Activated T-helper 1 cell treated with anti-CD3 and anti-CD28 coated beads, Interleukin-12 subunit alpha, Interleukin-12 subunit beta, Interleukin-2, Interleukin-4 antibody, amounts not matched to agents 30 ng/mL and 10 ng/mL and 1 ng/mL, durations not matched to agents 14 hours and 24 hours and 36 hours (primary cell): ENCODE data around the gene ISYNA1. TPM values are rescaled to one million over a fixed set of nuclear protein-coding genes. Genes with fewer than 3 reads are reported as not detected.

Source experiments
- DNase-seq: peaks from one replicate; pipeline ENCODE4 v3.0.0; 2021; ENCODE audit warnings: low spot score
- H3K27ac Mint-ChIP-seq: one replicate; pipeline ENCODE4 v1.8.0; 2021; ENCODE audit warnings: mild to moderate bottlenecking, mixed read lengths
- H3K27me3 Mint-ChIP-seq: one replicate; pipeline ENCODE4 v1.8.0; 2022; ENCODE audit warnings: mild to moderate bottlenecking, moderate library complexity, mixed read lengths; ENCODE audit not compliant: insufficient read depth
- H3K36me3 Mint-ChIP-seq: one replicate; pipeline ENCODE4 v1.8.0; 2021; ENCODE audit warnings: low read depth, mixed read lengths
- H3K4me1 Mint-ChIP-seq: one replicate; pipeline ENCODE4 v1.8.0; 2021; ENCODE audit warnings: low read depth, mixed read lengths
- H3K4me3 Mint-ChIP-seq: one replicate; pipeline ENCODE4 v1.8.0; 2021; ENCODE audit warnings: mild to moderate bottlenecking, moderate library complexity, mixed read lengths
- H3K9me3 Mint-ChIP-seq: one replicate; pipeline ENCODE4 v1.8.0; 2021; ENCODE audit warnings: mixed read lengths
- intact Hi-C: fragments of 100-400 bp; cut with micrococcal nuclease; formaldehyde crosslinking; loops from one replicate; pipeline ENCODE4 v1.15.1; 2024
- total RNA-seq: library from RNA; stranded (reverse); gene quantifications from 2 replicates; pipeline ENCODE4 v1.2.3, GENCODE V29; 2022

The ISYNA1 gene
- total RNA-seq, 1 donor from 2014 or later: 9.0 TPM

- H3K9me3 Mint-ChIP-seq: no peaks in the 10 kb centered on the region
- H3K27me3 Mint-ChIP-seq: no peaks in the 10 kb centered on the region
- intact Hi-C loops: loop anchor here (5.0 kb wide), 1 partner anchor 108 kb away; the partner anchor contains the start of gene UBA52
- DNase-seq: no peak
- peaks cover 14% of the 10 kb centered on the region for H3K36me3 Mint-ChIP-seq
- peak overlapping the region; percentile 34 for H3K27ac Mint-ChIP-seq
- no peak overlapping the region for H3K4me3 Mint-ChIP-seq
- H3K4me1 Mint-ChIP-seq: peaks cover 17% of the 10 kb centered on the region
Observed at GRCh38 chr19:18464646-18465045, 26.7 kb upstream of the ISYNA1 start.

- Mint-ChIP-seq H3K36me3 (peaks cover 14% of the 10 kb centered on the region), H3K27me3 (no peaks in the 10 kb centered on the region), H3K9me3 (no peaks in the 10 kb centered on the region), H3K4me1 (peaks cover 11% of the 10 kb centered on the region), H3K4me3 (no peak overlapping the region), H3K27ac (no peak overlapping the region)
- no peak for DNase-seq
- intact Hi-C loops: no loop called here
Observed at GRCh38 chr19:18461471-18461870, 23.5 kb upstream of the ISYNA1 start.

- Mint-ChIP-seq H3K9me3 (no peaks in the 10 kb centered on the region), H3K4me1 (peaks cover 11% of the 10 kb centered on the region), H3K27me3 (no peaks in the 10 kb centered on the region), H3K27ac (no peak overlapping the region), H3K4me3 (no peak overlapping the region), H3K36me3 (peaks cover 17% of the 10 kb centered on the region)
- intact Hi-C loops: no loop called here
- no peak for DNase-seq
Observed at GRCh38 chr19:18460900-18461299, 23.0 kb upstream of the ISYNA1 start.

DNA sequence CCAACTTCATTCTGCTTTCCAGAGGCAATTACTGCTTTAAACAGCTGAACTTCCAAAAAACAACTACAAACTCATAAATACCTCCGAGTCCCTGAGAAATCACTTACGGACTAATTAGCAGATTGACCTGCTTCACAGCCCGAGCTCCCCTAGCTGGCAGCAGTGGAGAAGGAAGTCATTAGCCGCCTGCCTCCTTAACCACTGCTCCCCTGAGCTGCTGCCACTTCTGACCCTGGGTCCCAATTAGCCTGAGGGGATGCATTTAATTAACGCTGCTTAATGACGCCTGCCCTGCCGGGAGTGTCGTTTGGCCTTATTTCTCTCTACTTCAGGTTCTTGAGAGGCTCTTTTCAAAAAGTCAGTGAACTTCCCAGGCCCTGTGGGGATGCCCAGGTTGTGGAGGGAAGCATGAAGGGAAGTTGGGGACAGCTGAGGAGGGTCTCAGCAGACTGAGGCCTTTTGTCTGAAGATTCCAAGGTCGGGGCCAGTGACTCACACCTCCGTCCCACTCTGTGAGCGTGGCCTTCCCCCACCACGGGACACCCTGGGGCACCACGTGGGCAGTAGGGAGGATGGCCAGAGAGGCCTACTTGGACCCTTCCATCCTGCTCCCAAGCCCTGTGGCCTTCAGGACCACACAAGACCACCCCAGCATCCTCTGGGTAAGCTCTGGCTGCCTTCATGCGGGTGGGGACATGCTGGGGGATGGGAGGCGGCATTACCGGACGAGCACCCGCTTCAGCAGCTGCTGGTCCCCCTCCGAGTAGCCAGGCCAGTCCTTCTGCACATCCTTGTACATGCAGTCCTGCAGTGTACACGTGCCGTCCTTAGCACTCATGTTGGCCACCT is 19.8 kb upstream of the ISYNA1 start:
- intact Hi-C loops: no loop called here

GRCh38 chr19:18456974-18457373 is 19.0 kb upstream of the ISYNA1 start:
- no peaks in the 10 kb centered on the region for H3K27me3 Mint-ChIP-seq
- H3K36me3 Mint-ChIP-seq: peaks cover 16% of the 10 kb centered on the region
- intact Hi-C loops: no loop called here
- H3K4me3 Mint-ChIP-seq: no peak overlapping the region
- H3K27ac Mint-ChIP-seq: no peak overlapping the region
- H3K9me3 Mint-ChIP-seq: no peaks in the 10 kb centered on the region
- DNase-seq: no peak
- H3K4me1 Mint-ChIP-seq: no peaks in the 10 kb centered on the region

More for the DNA sequence above, 19.8 kb upstream of the ISYNA1 start:
- no peaks in the 10 kb centered on the region for H3K27me3 Mint-ChIP-seq
- H3K4me3 Mint-ChIP-seq: no peak overlapping the region
- peaks cover 16% of the 10 kb centered on the region for H3K36me3 Mint-ChIP-seq
- H3K4me1 Mint-ChIP-seq: no peaks in the 10 kb centered on the region
- H3K27ac Mint-ChIP-seq: no peak overlapping the region
- H3K9me3 Mint-ChIP-seq: no peaks in the 10 kb centered on the region
- DNase-seq: no peak

DNA sequence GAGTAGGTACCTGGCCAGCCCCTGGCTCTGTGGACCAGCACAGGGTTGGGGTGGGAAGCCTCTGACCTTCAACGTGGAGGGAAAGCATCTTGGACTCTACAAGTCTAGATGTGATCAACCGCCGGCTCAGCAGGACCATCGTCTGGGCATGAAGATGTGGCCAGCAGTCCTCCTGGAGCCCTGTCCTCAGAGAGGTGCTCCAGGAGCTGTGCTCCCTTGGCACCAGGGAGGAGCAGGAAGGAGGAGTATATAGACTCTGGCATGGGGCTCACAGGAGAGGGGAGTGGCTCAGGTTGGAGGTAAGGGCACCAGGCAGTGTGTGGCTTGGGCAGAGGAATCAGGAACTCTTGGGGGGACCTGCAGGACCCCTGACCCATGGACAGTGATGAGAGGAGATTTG is 18.3 kb upstream of the ISYNA1 start:
- Mint-ChIP-seq H3K27me3 (no peaks in the 10 kb centered on the region), H3K9me3 (no peaks in the 10 kb centered on the region), H3K4me1 (no peaks in the 10 kb centered on the region), H3K36me3 (peaks cover 9% of the 10 kb centered on the region), H3K27ac (no peak overlapping the region), H3K4me3 (no peak overlapping the region)
- intact Hi-C loops: no loop called here
- DNase-seq: no peak

- Mint-ChIP-seq H3K9me3 (no peaks in the 10 kb centered on the region), H3K36me3 (peaks cover 16% of the 10 kb centered on the region), H3K4me1 (no peaks in the 10 kb centered on the region), H3K27ac (no peak overlapping the region), H3K4me3 (no peak overlapping the region), H3K27me3 (no peaks in the 10 kb centered on the region)
- intact Hi-C loops: no loop called here
- no peak for DNase-seq
Observed at GRCh38 chr19:18453269-18454024, 15.5 kb upstream of the ISYNA1 start.

GRCh38 chr19:18452386-18452785 is 14.5 kb upstream of the ISYNA1 start:
- H3K4me3 Mint-ChIP-seq: no peak overlapping the region
- H3K27me3 Mint-ChIP-seq: no peaks in the 10 kb centered on the region
- H3K4me1 Mint-ChIP-seq: no peaks in the 10 kb centered on the region
- no peak for DNase-seq
- H3K9me3 Mint-ChIP-seq: no peaks in the 10 kb centered on the region
- intact Hi-C loops: no loop called here
- peaks cover 19% of the 10 kb centered on the region for H3K36me3 Mint-ChIP-seq
- no peak overlapping the region for H3K27ac Mint-ChIP-seq

DNA sequence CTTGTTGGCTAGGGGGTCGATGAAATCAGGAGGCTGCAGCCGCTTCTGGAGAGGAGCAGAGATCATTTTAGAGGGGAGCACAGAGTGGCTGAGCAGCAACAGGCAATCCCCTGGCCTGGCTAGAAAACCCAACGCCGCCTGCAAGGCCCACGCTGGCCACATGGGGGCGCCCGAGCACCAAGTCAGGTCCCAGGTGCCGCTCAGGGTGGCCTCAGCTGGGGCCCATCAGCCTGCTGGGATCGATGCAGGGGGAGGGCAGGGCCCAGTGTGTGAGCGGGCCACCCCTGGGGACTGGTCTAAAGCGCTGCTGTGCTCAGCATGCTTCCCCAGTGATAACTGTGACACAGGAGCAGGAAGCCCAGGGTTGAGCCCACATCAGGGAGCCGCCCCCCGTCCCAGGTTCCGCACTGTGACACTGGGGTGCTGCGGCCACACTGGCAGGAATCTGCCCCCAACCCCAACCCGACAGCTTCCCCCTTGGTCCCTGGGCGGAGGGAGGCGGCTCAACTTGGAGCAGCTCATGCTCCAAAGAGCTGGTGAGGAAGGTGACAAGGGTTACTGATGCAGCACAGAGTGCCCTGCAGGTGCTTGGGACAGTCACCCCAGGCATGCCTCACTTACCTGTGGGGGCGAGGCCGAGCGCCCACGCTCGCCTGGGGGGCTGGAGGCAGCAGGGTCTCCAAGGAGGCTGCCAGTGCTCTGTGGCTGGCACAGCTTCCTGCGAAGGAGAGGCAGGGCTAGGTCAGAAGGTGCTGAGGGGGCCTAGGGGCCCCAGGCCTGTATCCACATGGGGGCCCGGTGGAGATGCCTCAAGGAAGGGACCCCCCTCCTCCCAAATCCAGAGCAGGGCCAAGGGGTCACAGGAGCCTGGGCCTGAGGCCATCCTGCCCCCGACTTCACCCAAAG is 13.3 kb upstream of the ISYNA1 start:
- Mint-ChIP-seq H3K4me3 (no peak overlapping the region), H3K9me3 (no peaks in the 10 kb centered on the region), H3K27me3 (no peaks in the 10 kb centered on the region), H3K4me1 (no peaks in the 10 kb centered on the region), H3K36me3 (peaks cover 21% of the 10 kb centered on the region), H3K27ac (no peak overlapping the region)
- peak; percentile 78 for DNase-seq
- intact Hi-C loops: loop anchor here (1.0 kb wide), 2 partner anchors 28 to 71 kb away; partner anchors contain the start of gene ELL

DNA sequence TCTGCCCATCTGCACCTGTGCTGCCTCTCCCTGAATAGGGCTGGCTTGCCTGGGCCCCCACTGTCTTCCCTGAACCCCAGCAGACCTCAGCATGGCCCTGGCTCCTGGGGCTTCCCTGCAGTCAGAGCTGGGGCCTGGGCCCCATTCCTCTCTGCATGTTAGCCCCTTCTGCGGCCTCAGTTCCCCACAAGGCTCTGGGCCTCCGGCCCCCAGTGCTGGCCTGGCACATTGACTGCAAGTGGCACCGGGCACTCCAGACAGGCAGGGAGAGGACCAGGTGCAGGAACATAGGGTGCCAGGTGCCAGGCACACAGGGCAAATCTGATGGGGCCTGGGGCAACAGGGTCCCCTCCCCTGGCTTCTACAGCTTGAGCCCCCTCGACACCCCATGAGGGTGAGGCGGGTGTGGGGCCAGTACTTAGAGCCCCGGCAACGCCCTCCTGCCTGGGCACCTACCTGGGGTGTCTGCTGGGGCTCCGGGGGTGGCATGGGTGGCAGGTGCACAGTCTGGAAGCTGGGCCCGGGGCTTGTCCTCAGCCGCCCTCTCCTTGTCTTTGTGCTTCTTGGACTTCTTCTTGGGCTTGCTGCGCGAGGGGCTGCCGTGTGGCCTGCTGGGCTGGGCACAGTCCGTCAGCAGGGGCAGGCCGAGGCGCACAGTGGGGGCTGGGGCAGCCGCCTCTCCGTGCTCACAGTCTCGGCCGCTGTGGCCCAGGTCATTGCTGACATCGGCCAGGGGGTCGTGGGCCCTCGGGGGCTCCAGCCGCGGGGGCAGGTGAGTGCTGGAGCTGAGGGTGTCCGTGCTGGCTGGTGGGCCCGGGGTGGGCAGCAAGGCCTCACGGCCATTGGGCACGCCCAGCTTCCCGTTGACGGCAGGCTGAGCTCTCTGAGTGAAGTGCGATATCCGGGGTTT is 12.3 kb upstream of the ISYNA1 start:
- peaks cover 18% of the 10 kb centered on the region for H3K36me3 Mint-ChIP-seq
- no peak for DNase-seq
- H3K4me3 Mint-ChIP-seq: no peak overlapping the region
- intact Hi-C loops: no loop called here
- no peaks in the 10 kb centered on the region for H3K27me3 Mint-ChIP-seq
- H3K9me3 Mint-ChIP-seq: no peaks in the 10 kb centered on the region
- H3K27ac Mint-ChIP-seq: no peak overlapping the region
- H3K4me1 Mint-ChIP-seq: no peaks in the 10 kb centered on the region

- no peak for DNase-seq
- Mint-ChIP-seq H3K9me3 (no peaks in the 10 kb centered on the region), H3K36me3 (peaks cover 21% of the 10 kb centered on the region), H3K4me3 (no peak overlapping the region), H3K4me1 (no peaks in the 10 kb centered on the region), H3K27me3 (no peaks in the 10 kb centered on the region), H3K27ac (no peak overlapping the region)
- intact Hi-C loops: no loop called here
Observed at GRCh38 chr19:18449552-18449951, 11.6 kb upstream of the ISYNA1 start.
